Measurements from ENCODE around the gene C19orf12. TPM values are rescaled to one million over a fixed set of nuclear protein-coding genes. Genes with fewer than 3 reads are reported as not detected.

C19orf12 gene
- total and polyA plus RNA-seq, 7 donors: 37.5 to 142 (median 65.4) TPM

GRCh38 chr19:29731331-29731850, 16.3 kb upstream of the C19orf12 start:
- intact Hi-C loops (cut with DNase I): loop anchor here (1.0 to 10.0 kb wide), 2 partner anchors 142 to 913 kb away; no protein-coding TSS in a partner anchor
- Histone ChIP-seq H3K27me3 (ENCODE audit: insufficient read depth in 3 of 3, low read length in 2 of 3) (no peaks in the 10 kb centered on the region), H3K27ac (no peak overlapping the region), H3K4me3 (no peak overlapping the region), H3K36me3 (ENCODE audit: insufficient read depth in 1 of 2, low read depth in 1 of 2) (no peaks in the 10 kb centered on the region), H3K4me1 (no peaks in the 10 kb centered on the region), H3K9me3 (no peaks in the 10 kb centered on the region)
- no peak for TF ChIP-seq CTCF (IDR thresholded peaks at IDR 0.05)
- ATAC-seq: no peak
- 91 to 96% (median 92%) methylated on average over 13 of the region's 13 CpGs for WGBS, 3 donors
- DNase-seq: no peak

- H3K4me3 ChIP-seq: no peak overlapping the region
- no peak overlapping the region for H3K27ac ChIP-seq
- 84 to 87% (median 85%) methylated on average over 6 of the region's 6 CpGs for WGBS, 3 donors
- intact Hi-C loops (cut with DNase I): no loop called here
- ATAC-seq: no peak
- peaks cover 4% of the 10 kb centered on the region for H3K4me1 ChIP-seq
- TF ChIP-seq CTCF (IDR thresholded peaks at IDR 0.05): no peak
- no peaks in the 10 kb centered on the region for H3K9me3 ChIP-seq
- no peak for DNase-seq
- H3K27me3 ChIP-seq (ENCODE audit: insufficient read depth in 3 of 3, low read length in 2 of 3): peaks cover 0 to 7% (median 2%) of the 10 kb centered on the region in 3 donors
- no peaks in the 10 kb centered on the region for H3K36me3 ChIP-seq (ENCODE audit: insufficient read depth in 1 of 2, low read depth in 1 of 2)
These were observed 12.8 kb upstream of the C19orf12 start for GRCh38 chr19:29727906-29728305.

GRCh38 chr19:29724746-29725145, 9.7 kb upstream of the C19orf12 start:
- H3K4me3 ChIP-seq: peak overlapping the region; percentile 57
- peaks cover 0 to 7% (median 2%) of the 10 kb centered on the region in 3 donors for H3K27me3 ChIP-seq (ENCODE audit: insufficient read depth in 3 of 3, low read length in 2 of 3)

GRCh38 chr19:29724102-29724641, 9.1 kb upstream of the C19orf12 start:
- DNase-seq (no peak), ATAC-seq (peak in 1 of 4 donors; percentile 36)
- WGBS, 3 donors: 3 to 6% (median 4%) methylated on average over 31 to 39 of the region's 39 CpGs
- peaks cover 0 to 7% (median 2%) of the 10 kb centered on the region in 3 donors for H3K27me3 ChIP-seq (ENCODE audit: insufficient read depth in 3 of 3, low read length in 2 of 3)
- no peaks in the 10 kb centered on the region for H3K9me3 ChIP-seq
- H3K4me1 ChIP-seq: peaks cover 4% of the 10 kb centered on the region
- H3K4me3 ChIP-seq: peak overlapping the region; percentile 57
- TF ChIP-seq CTCF (IDR thresholded peaks at IDR 0.05): no peak
- H3K27ac ChIP-seq: no peak overlapping the region
- H3K36me3 ChIP-seq (ENCODE audit: insufficient read depth in 1 of 2, low read depth in 1 of 2): no peaks in the 10 kb centered on the region
- intact Hi-C loops (cut with DNase I): no loop called here

More at GRCh38 chr19:29724746-29725145, 9.7 kb upstream of the C19orf12 start:
- no peak for TF ChIP-seq CTCF (IDR thresholded peaks at IDR 0.05)
- intact Hi-C loops (cut with DNase I): no loop called here
- H3K9me3 ChIP-seq: no peaks in the 10 kb centered on the region
- H3K4me1 ChIP-seq: peaks cover 4% of the 10 kb centered on the region
- no peak overlapping the region for H3K27ac ChIP-seq
- DNase-seq (no peak), ATAC-seq (no peak)
- H3K36me3 ChIP-seq (ENCODE audit: insufficient read depth in 1 of 2, low read depth in 1 of 2): no peaks in the 10 kb centered on the region
- 46 to 52% (median 49%) methylated on average over 14 of the region's 14 CpGs for WGBS, 3 donors

All from psoas muscle (tissue), 8 donors.